Measurements from ENCODE around the gene KCNQ2.

The KCNQ2 gene

GRCh38 chr20:63495167-63495720, 22.8 kb upstream of the KCNQ2 start:
- Histone ChIP-seq H3K27me3 (ENCODE audit: insufficient read depth, low read length) (peaks cover 16% of the 10 kb centered on the region), H3K36me3 (ENCODE audit: insufficient read depth, low read length) (no peaks in the 10 kb centered on the region), H3K4me1 (ENCODE audit: control insufficient read depth, insufficient read depth, low read length, unreplicated experiment) (peaks cover 8% of the 10 kb centered on the region), H3K27ac (ENCODE audit: low read depth, low read length) (no peak overlapping the region), H3K79me2 (ENCODE audit: control insufficient read depth, insufficient read depth, low read length, unreplicated experiment) (no peaks in the 10 kb centered on the region), H3K4me3 (ENCODE audit: low read depth, low read length) (no peak overlapping the region), H2AFZ (ENCODE audit: low read length, unreplicated experiment) (no peak overlapping the region)

GRCh38 chr20:63494420-63495166, 22.1 kb upstream of the KCNQ2 start:
- peaks cover 12% of the 10 kb centered on the region for H3K27me3 ChIP-seq (ENCODE audit: insufficient read depth, low read length)
- no peaks in the 10 kb centered on the region for H3K36me3 ChIP-seq (ENCODE audit: insufficient read depth, low read length)
- no peak overlapping the region for H3K4me3 ChIP-seq (ENCODE audit: low read depth, low read length)
- no peak overlapping the region for H2AFZ ChIP-seq (ENCODE audit: low read length, unreplicated experiment)
- H3K4me1 ChIP-seq (ENCODE audit: control insufficient read depth, insufficient read depth, low read length, unreplicated experiment): peaks cover 8% of the 10 kb centered on the region
- H3K27ac ChIP-seq (ENCODE audit: low read depth, low read length): no peak overlapping the region
- no peaks in the 10 kb centered on the region for H3K79me2 ChIP-seq (ENCODE audit: control insufficient read depth, insufficient read depth, low read length, unreplicated experiment)

- H2AFZ ChIP-seq (ENCODE audit: low read length, unreplicated experiment): no peak overlapping the region
- no peaks in the 10 kb centered on the region for H3K79me2 ChIP-seq (ENCODE audit: control insufficient read depth, insufficient read depth, low read length, unreplicated experiment)
- H3K4me1 ChIP-seq (ENCODE audit: control insufficient read depth, insufficient read depth, low read length, unreplicated experiment): peaks cover 8% of the 10 kb centered on the region
- H3K27ac ChIP-seq (ENCODE audit: low read depth, low read length): no peak overlapping the region
- no peaks in the 10 kb centered on the region for H3K36me3 ChIP-seq (ENCODE audit: insufficient read depth, low read length)
- H3K4me3 ChIP-seq (ENCODE audit: low read depth, low read length): no peak overlapping the region
- H3K27me3 ChIP-seq (ENCODE audit: insufficient read depth, low read length): peaks cover 14% of the 10 kb centered on the region
Measured at GRCh38 chr20:63494084-63494419, 21.6 kb upstream of the KCNQ2 start.

- no peaks in the 10 kb centered on the region for H3K36me3 ChIP-seq (ENCODE audit: insufficient read depth, low read length)
- no peak overlapping the region for H3K27ac ChIP-seq (ENCODE audit: low read depth, low read length)
- H2AFZ ChIP-seq (ENCODE audit: low read length, unreplicated experiment): no peak overlapping the region
- H3K4me1 ChIP-seq (ENCODE audit: control insufficient read depth, insufficient read depth, low read length, unreplicated experiment): peaks cover 8% of the 10 kb centered on the region
- H3K79me2 ChIP-seq (ENCODE audit: control insufficient read depth, insufficient read depth, low read length, unreplicated experiment): no peaks in the 10 kb centered on the region
- peaks cover 19% of the 10 kb centered on the region for H3K27me3 ChIP-seq (ENCODE audit: insufficient read depth, low read length)
- H3K4me3 ChIP-seq (ENCODE audit: low read depth, low read length): no peak overlapping the region
Measured at GRCh38 chr20:63493563-63494020, 21.1 kb upstream of the KCNQ2 start.

GRCh38 chr20:63492982-63493381, 20.5 kb upstream of the KCNQ2 start:
- Histone ChIP-seq H3K36me3 (ENCODE audit: insufficient read depth, low read length) (no peaks in the 10 kb centered on the region), H3K4me3 (ENCODE audit: low read depth, low read length) (no peak overlapping the region), H3K27me3 (ENCODE audit: insufficient read depth, low read length) (peaks cover 15% of the 10 kb centered on the region), H2AFZ (ENCODE audit: low read length, unreplicated experiment) (no peak overlapping the region), H3K4me1 (ENCODE audit: control insufficient read depth, insufficient read depth, low read length, unreplicated experiment) (peaks cover 3% of the 10 kb centered on the region), H3K79me2 (ENCODE audit: control insufficient read depth, insufficient read depth, low read length, unreplicated experiment) (no peaks in the 10 kb centered on the region), H3K27ac (ENCODE audit: low read depth, low read length) (no peak overlapping the region)

- Histone ChIP-seq H3K4me3 (ENCODE audit: low read depth, low read length) (no peak overlapping the region), H3K79me2 (ENCODE audit: control insufficient read depth, insufficient read depth, low read length, unreplicated experiment) (no peaks in the 10 kb centered on the region), H2AFZ (ENCODE audit: low read length, unreplicated experiment) (no peak overlapping the region), H3K4me1 (ENCODE audit: control insufficient read depth, insufficient read depth, low read length, unreplicated experiment) (no peaks in the 10 kb centered on the region), H3K27me3 (ENCODE audit: insufficient read depth, low read length) (peaks cover 20% of the 10 kb centered on the region), H3K27ac (ENCODE audit: low read depth, low read length) (no peak overlapping the region), H3K36me3 (ENCODE audit: insufficient read depth, low read length) (no peaks in the 10 kb centered on the region)
Measured at GRCh38 chr20:63492518-63492917, 20.1 kb upstream of the KCNQ2 start.

- no peaks in the 10 kb centered on the region for H3K79me2 ChIP-seq (ENCODE audit: control insufficient read depth, insufficient read depth, low read length, unreplicated experiment)
- H3K36me3 ChIP-seq (ENCODE audit: insufficient read depth, low read length): no peaks in the 10 kb centered on the region
- no peak overlapping the region for H3K27ac ChIP-seq (ENCODE audit: low read depth, low read length)
- no peak overlapping the region for H3K4me3 ChIP-seq (ENCODE audit: low read depth, low read length)
- H3K27me3 ChIP-seq (ENCODE audit: insufficient read depth, low read length): peaks cover 24% of the 10 kb centered on the region
- H3K4me1 ChIP-seq (ENCODE audit: control insufficient read depth, insufficient read depth, low read length, unreplicated experiment): no peaks in the 10 kb centered on the region
- H2AFZ ChIP-seq (ENCODE audit: low read length, unreplicated experiment): no peak overlapping the region
Measured at GRCh38 chr20:63491635-63492230, 19.3 kb upstream of the KCNQ2 start.

- Histone ChIP-seq H3K4me1 (ENCODE audit: control insufficient read depth, insufficient read depth, low read length, unreplicated experiment) (no peaks in the 10 kb centered on the region), H3K79me2 (ENCODE audit: control insufficient read depth, insufficient read depth, low read length, unreplicated experiment) (no peaks in the 10 kb centered on the region), H3K27ac (ENCODE audit: low read depth, low read length) (no peak overlapping the region), H3K27me3 (ENCODE audit: insufficient read depth, low read length) (peaks cover 24% of the 10 kb centered on the region), H2AFZ (ENCODE audit: low read length, unreplicated experiment) (no peak overlapping the region), H3K36me3 (ENCODE audit: insufficient read depth, low read length) (no peaks in the 10 kb centered on the region), H3K4me3 (ENCODE audit: low read depth, low read length) (no peak overlapping the region)
Measured at GRCh38 chr20:63491078-63491477, 18.6 kb upstream of the KCNQ2 start.

GRCh38 chr20:63490416-63490815, 18.0 kb upstream of the KCNQ2 start:
- Histone ChIP-seq H3K79me2 (ENCODE audit: control insufficient read depth, insufficient read depth, low read length, unreplicated experiment) (no peaks in the 10 kb centered on the region), H3K27me3 (ENCODE audit: insufficient read depth, low read length) (peaks cover 24% of the 10 kb centered on the region), H3K36me3 (ENCODE audit: insufficient read depth, low read length) (no peaks in the 10 kb centered on the region), H3K4me1 (ENCODE audit: control insufficient read depth, insufficient read depth, low read length, unreplicated experiment) (no peaks in the 10 kb centered on the region), H3K27ac (ENCODE audit: low read depth, low read length) (no peak overlapping the region), H2AFZ (ENCODE audit: low read length, unreplicated experiment) (no peak overlapping the region), H3K4me3 (ENCODE audit: low read depth, low read length) (no peak overlapping the region)

DNA sequence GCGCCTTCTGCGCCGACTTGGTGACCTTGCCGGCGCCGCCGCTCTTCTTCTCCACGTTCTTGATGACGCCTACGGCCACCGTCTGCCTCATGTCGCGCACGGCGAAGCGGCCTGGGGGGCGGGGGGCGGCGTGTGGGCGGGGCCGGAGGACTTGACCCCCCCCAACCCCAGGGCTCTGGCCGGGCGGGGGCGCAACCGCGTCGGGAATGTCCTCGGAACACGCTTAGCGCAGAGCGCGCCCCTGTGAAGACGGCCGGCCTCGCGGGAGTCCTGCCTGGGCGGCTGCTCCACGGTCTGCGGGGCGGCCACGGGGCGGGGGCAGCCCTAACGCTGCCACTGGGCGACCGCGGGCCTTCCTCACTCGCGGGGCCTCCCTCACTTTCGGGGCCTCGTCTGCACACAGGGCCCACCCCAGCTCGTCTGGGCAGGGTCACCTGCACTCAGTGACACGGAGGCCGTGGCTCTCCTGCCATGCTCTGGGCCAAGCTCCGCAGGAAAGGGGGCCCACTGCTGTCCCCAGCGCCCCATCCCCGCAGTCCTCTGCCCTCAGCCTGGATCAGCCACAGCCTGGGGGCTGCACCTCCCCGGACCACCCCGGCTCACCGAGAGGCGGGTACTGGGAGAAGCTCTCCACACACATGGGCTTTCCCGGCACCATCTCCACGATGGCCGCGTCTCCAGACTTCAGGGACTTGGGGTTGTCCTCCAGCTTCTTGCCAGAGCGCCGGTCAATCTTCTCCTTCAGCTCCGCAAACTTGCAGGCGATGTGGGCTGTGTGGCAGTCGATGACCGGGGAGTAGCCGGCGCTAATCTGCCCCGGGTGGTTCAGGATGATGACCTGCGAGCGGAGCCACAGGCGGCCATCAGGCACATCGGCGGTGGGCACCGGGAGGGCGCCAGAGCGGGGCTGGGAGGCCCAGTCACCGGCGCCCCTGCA, 16.1 kb upstream of the KCNQ2 start:
- H2AFZ ChIP-seq (ENCODE audit: low read length, unreplicated experiment): no peak overlapping the region
- H3K27ac ChIP-seq (ENCODE audit: low read depth, low read length): no peak overlapping the region
- no peaks in the 10 kb centered on the region for H3K79me2 ChIP-seq (ENCODE audit: control insufficient read depth, insufficient read depth, low read length, unreplicated experiment)
- peaks cover 24% of the 10 kb centered on the region for H3K27me3 ChIP-seq (ENCODE audit: insufficient read depth, low read length)
- H3K36me3 ChIP-seq (ENCODE audit: insufficient read depth, low read length): no peaks in the 10 kb centered on the region
- no peaks in the 10 kb centered on the region for H3K4me1 ChIP-seq (ENCODE audit: control insufficient read depth, insufficient read depth, low read length, unreplicated experiment)
- no peak overlapping the region for H3K4me3 ChIP-seq (ENCODE audit: low read depth, low read length)
